Measurements from ENCODE around the gene WSCD2. TPM values are rescaled to one million over a fixed set of nuclear protein-coding genes. Genes with fewer than 3 reads are reported as not detected.

WSCD2 gene
- total and polyA plus RNA-seq, 3 experiments from 2014 or later = 0.39 TPM; not detected in 2

- H3K4me1 ChIP-seq (ENCODE audit: insufficient read depth, low read length) = no peaks in the 10 kb centered on the region
- Mint-ChIP-seq H3K27ac (no peak overlapping the region), H3K4me3 (no peak overlapping the region), H3K9me3 (peaks cover 0 to 2% (median 0%) of the 10 kb centered on the region in 5 donors), H3K27me3 (peaks cover 20 to 32% of the 10 kb centered on the region in 2 donors), H3K36me3 (peaks cover 0 to 3% (median 0%) of the 10 kb centered on the region in 3 donors), H3K4me1 (no peaks in the 10 kb centered on the region)
- H3K4me3 ChIP-seq (ENCODE audit: low read length) = no peak overlapping the region
- ChIA-PET POLR2A (no interaction called here), CTCF (no interaction called here)
- no peak for DNase-seq
- H3K27ac ChIP-seq (ENCODE audit: low read depth, low read length) = no peak overlapping the region
- no peaks in the 10 kb centered on the region for H3K36me3 ChIP-seq (ENCODE audit: insufficient read depth, low read length)
- H3K27me3 ChIP-seq (ENCODE audit: insufficient read depth, low read length, poor library complexity, severe bottlenecking) = no peaks in the 10 kb centered on the region
- no peaks in the 10 kb centered on the region for H3K9me3 ChIP-seq (ENCODE audit: low read length)
Measured at GRCh38 chr12:108166505-108166904, 37.4 kb downstream of the WSCD2 start.

GRCh38 chr12:108167974-108168373 is 38.9 kb downstream of the WSCD2 start:
- H3K36me3 Mint-ChIP-seq = peaks cover 0 to 3% (median 0%) of the 10 kb centered on the region in 3 donors
- peaks cover 20 to 36% of the 10 kb centered on the region in 2 donors for H3K27me3 Mint-ChIP-seq
- H3K27me3 ChIP-seq (ENCODE audit: insufficient read depth, low read length, poor library complexity, severe bottlenecking) = no peaks in the 10 kb centered on the region
- no peaks in the 10 kb centered on the region for H3K9me3 ChIP-seq (ENCODE audit: low read length)
- no peaks in the 10 kb centered on the region for H3K4me1 ChIP-seq (ENCODE audit: insufficient read depth, low read length)
- H3K27ac Mint-ChIP-seq = no peak overlapping the region
- DNase-seq = no peak
- ChIA-PET POLR2A (no interaction called here), CTCF (no interaction called here)
- H3K36me3 ChIP-seq (ENCODE audit: insufficient read depth, low read length) = no peaks in the 10 kb centered on the region
- H3K4me3 ChIP-seq (ENCODE audit: low read length) = no peak overlapping the region
- H3K4me1 Mint-ChIP-seq = no peaks in the 10 kb centered on the region
- no peak overlapping the region for H3K27ac ChIP-seq (ENCODE audit: low read depth, low read length)
- H3K9me3 Mint-ChIP-seq = peaks cover 0 to 2% (median 0%) of the 10 kb centered on the region in 5 donors
- no peak overlapping the region for H3K4me3 Mint-ChIP-seq

GRCh38 chr12:108169708-108170107 is 40.6 kb downstream of the WSCD2 start:
- ChIA-PET POLR2A (no interaction called here), CTCF (no interaction called here)
- H3K36me3 Mint-ChIP-seq = peaks cover 0 to 3% (median 0%) of the 10 kb centered on the region in 3 donors
- no peak for DNase-seq
- Histone ChIP-seq H3K36me3 (ENCODE audit: insufficient read depth, low read length) (no peaks in the 10 kb centered on the region), H3K4me3 (ENCODE audit: low read length) (no peak overlapping the region), H3K9me3 (ENCODE audit: low read length) (no peaks in the 10 kb centered on the region), H3K27ac (ENCODE audit: low read depth, low read length) (no peak overlapping the region), H3K27me3 (ENCODE audit: insufficient read depth, low read length, poor library complexity, severe bottlenecking) (no peaks in the 10 kb centered on the region), H3K4me1 (ENCODE audit: insufficient read depth, low read length) (no peaks in the 10 kb centered on the region)
- no peak overlapping the region for H3K4me3 Mint-ChIP-seq
- peaks cover 0 to 2% (median 0%) of the 10 kb centered on the region in 5 donors for H3K9me3 Mint-ChIP-seq
- peaks cover 20 to 36% of the 10 kb centered on the region in 2 donors for H3K27me3 Mint-ChIP-seq
- H3K4me1 Mint-ChIP-seq = no peaks in the 10 kb centered on the region
- H3K27ac Mint-ChIP-seq = no peak overlapping the region

GRCh38 chr12:108170164-108170563 is 41.1 kb downstream of the WSCD2 start:
- Histone ChIP-seq H3K27me3 (ENCODE audit: insufficient read depth, low read length, poor library complexity, severe bottlenecking) (no peaks in the 10 kb centered on the region), H3K9me3 (ENCODE audit: low read length) (no peaks in the 10 kb centered on the region), H3K4me1 (ENCODE audit: insufficient read depth, low read length) (no peaks in the 10 kb centered on the region), H3K27ac (ENCODE audit: low read depth, low read length) (no peak overlapping the region), H3K4me3 (ENCODE audit: low read length) (no peak overlapping the region), H3K36me3 (ENCODE audit: insufficient read depth, low read length) (no peaks in the 10 kb centered on the region)
- CTCF ChIA-PET = no interaction called here
- no peak overlapping the region for H3K4me3 Mint-ChIP-seq
- DNase-seq = no peak
- POLR2A ChIA-PET = no interaction called here
- H3K27ac Mint-ChIP-seq = peak overlapping the region in 1 of 8 donors; percentile 6
- peaks cover 20 to 36% of the 10 kb centered on the region in 2 donors for H3K27me3 Mint-ChIP-seq
- H3K36me3 Mint-ChIP-seq = peaks cover 0 to 3% (median 0%) of the 10 kb centered on the region in 3 donors
- peaks cover 0 to 2% (median 0%) of the 10 kb centered on the region in 5 donors for H3K9me3 Mint-ChIP-seq
- no peaks in the 10 kb centered on the region for H3K4me1 Mint-ChIP-seq

GRCh38 chr12:108172033-108172432 is 42.9 kb downstream of the WSCD2 start:
- Histone ChIP-seq H3K27me3 (ENCODE audit: insufficient read depth, low read length, poor library complexity, severe bottlenecking) (no peaks in the 10 kb centered on the region), H3K4me1 (ENCODE audit: insufficient read depth, low read length) (no peaks in the 10 kb centered on the region), H3K4me3 (ENCODE audit: low read length) (no peak overlapping the region), H3K36me3 (ENCODE audit: insufficient read depth, low read length) (no peaks in the 10 kb centered on the region), H3K27ac (ENCODE audit: low read depth, low read length) (no peak overlapping the region), H3K9me3 (ENCODE audit: low read length) (no peaks in the 10 kb centered on the region)
- ChIA-PET POLR2A (no interaction called here), CTCF (no interaction called here)
- peaks cover 19 to 30% of the 10 kb centered on the region in 2 donors for H3K27me3 Mint-ChIP-seq
- H3K9me3 Mint-ChIP-seq = peaks cover 0 to under 1% (median 0%) of the 10 kb centered on the region in 5 donors
- H3K36me3 Mint-ChIP-seq = peaks cover 0 to 3% (median 0%) of the 10 kb centered on the region in 3 donors
- no peak for DNase-seq
- H3K4me1 Mint-ChIP-seq = no peaks in the 10 kb centered on the region
- no peak overlapping the region for H3K4me3 Mint-ChIP-seq
- no peak overlapping the region for H3K27ac Mint-ChIP-seq

GRCh38 chr12:108173160-108173559 is 44.1 kb downstream of the WSCD2 start:
- Histone ChIP-seq H3K36me3 (ENCODE audit: insufficient read depth, low read length) (no peaks in the 10 kb centered on the region), H3K27me3 (ENCODE audit: insufficient read depth, low read length, poor library complexity, severe bottlenecking) (no peaks in the 10 kb centered on the region), H3K9me3 (ENCODE audit: low read length) (no peaks in the 10 kb centered on the region), H3K4me3 (ENCODE audit: low read length) (no peak overlapping the region), H3K4me1 (ENCODE audit: insufficient read depth, low read length) (no peaks in the 10 kb centered on the region), H3K27ac (ENCODE audit: low read depth, low read length) (no peak overlapping the region)
- no peak for DNase-seq
- ChIA-PET POLR2A (no interaction called here), CTCF (no interaction called here)
- H3K27me3 Mint-ChIP-seq = peaks cover 12 to 20% of the 10 kb centered on the region in 2 donors
- H3K9me3 Mint-ChIP-seq = no peaks in the 10 kb centered on the region
- H3K4me3 Mint-ChIP-seq = no peak overlapping the region
- H3K4me1 Mint-ChIP-seq = no peaks in the 10 kb centered on the region
- no peak overlapping the region for H3K27ac Mint-ChIP-seq
- peaks cover 0 to 3% (median 0%) of the 10 kb centered on the region in 3 donors for H3K36me3 Mint-ChIP-seq

GRCh38 chr12:108173892-108174291 is 44.8 kb downstream of the WSCD2 start:
- Mint-ChIP-seq H3K36me3 (no peaks in the 10 kb centered on the region), H3K27ac (no peak overlapping the region), H3K4me3 (no peak overlapping the region), H3K9me3 (no peaks in the 10 kb centered on the region), H3K4me1 (no peaks in the 10 kb centered on the region), H3K27me3 (peaks cover 10 to 16% of the 10 kb centered on the region in 2 donors)
- ChIA-PET POLR2A (no interaction called here), CTCF (no interaction called here)
- H3K4me3 ChIP-seq (ENCODE audit: low read length) = no peak overlapping the region
- H3K27ac ChIP-seq (ENCODE audit: low read depth, low read length) = no peak overlapping the region
- no peaks in the 10 kb centered on the region for H3K9me3 ChIP-seq (ENCODE audit: low read length)
- H3K27me3 ChIP-seq (ENCODE audit: insufficient read depth, low read length, poor library complexity, severe bottlenecking) = no peaks in the 10 kb centered on the region
- no peak for DNase-seq
- H3K36me3 ChIP-seq (ENCODE audit: insufficient read depth, low read length) = no peaks in the 10 kb centered on the region
- H3K4me1 ChIP-seq (ENCODE audit: insufficient read depth, low read length) = no peaks in the 10 kb centered on the region

- no peaks in the 10 kb centered on the region for H3K9me3 Mint-ChIP-seq
- ChIA-PET POLR2A (no interaction called here), CTCF (no interaction called here)
- DNase-seq = no peak
- Histone ChIP-seq H3K4me3 (ENCODE audit: low read length) (no peak overlapping the region), H3K4me1 (ENCODE audit: insufficient read depth, low read length) (no peaks in the 10 kb centered on the region), H3K27me3 (ENCODE audit: insufficient read depth, low read length, poor library complexity, severe bottlenecking) (no peaks in the 10 kb centered on the region), H3K36me3 (ENCODE audit: insufficient read depth, low read length) (no peaks in the 10 kb centered on the region), H3K27ac (ENCODE audit: low read depth, low read length) (no peak overlapping the region), H3K9me3 (ENCODE audit: low read length) (no peaks in the 10 kb centered on the region)
- H3K27me3 Mint-ChIP-seq = peaks cover 5 to 16% of the 10 kb centered on the region in 2 donors
- no peak overlapping the region for H3K27ac Mint-ChIP-seq
- no peak overlapping the region for H3K4me3 Mint-ChIP-seq
- H3K36me3 Mint-ChIP-seq = no peaks in the 10 kb centered on the region
- no peaks in the 10 kb centered on the region for H3K4me1 Mint-ChIP-seq
Measured at GRCh38 chr12:108174641-108175040, 45.6 kb downstream of the WSCD2 start.

GRCh38 chr12:108175310-108175709 is 46.2 kb downstream of the WSCD2 start:
- H3K4me1 Mint-ChIP-seq = no peaks in the 10 kb centered on the region
- Histone ChIP-seq H3K36me3 (ENCODE audit: insufficient read depth, low read length) (no peaks in the 10 kb centered on the region), H3K27me3 (ENCODE audit: insufficient read depth, low read length, poor library complexity, severe bottlenecking) (no peaks in the 10 kb centered on the region), H3K9me3 (ENCODE audit: low read length) (no peaks in the 10 kb centered on the region), H3K27ac (ENCODE audit: low read depth, low read length) (no peak overlapping the region), H3K4me1 (ENCODE audit: insufficient read depth, low read length) (no peaks in the 10 kb centered on the region), H3K4me3 (ENCODE audit: low read length) (no peak overlapping the region)
- no peaks in the 10 kb centered on the region for H3K36me3 Mint-ChIP-seq
- no peak overlapping the region for H3K27ac Mint-ChIP-seq
- H3K9me3 Mint-ChIP-seq = no peaks in the 10 kb centered on the region
- CTCF ChIA-PET = no interaction called here
- POLR2A ChIA-PET = no interaction called here
- no peak for DNase-seq
- H3K27me3 Mint-ChIP-seq = peaks cover 3 to 16% of the 10 kb centered on the region in 2 donors
- no peak overlapping the region for H3K4me3 Mint-ChIP-seq
